ENCODE measurements around the gene CLCN7.
A peak's percentile ranks its signal among the peaks of the same experiment; 100 is the strongest.
"Not testable (repeated sequence)": the region's sequence is repeated elsewhere in the genome, so short reads cannot be mapped to it uniquely, and the experiment has no call there.

Gene CLCN7

DNA sequence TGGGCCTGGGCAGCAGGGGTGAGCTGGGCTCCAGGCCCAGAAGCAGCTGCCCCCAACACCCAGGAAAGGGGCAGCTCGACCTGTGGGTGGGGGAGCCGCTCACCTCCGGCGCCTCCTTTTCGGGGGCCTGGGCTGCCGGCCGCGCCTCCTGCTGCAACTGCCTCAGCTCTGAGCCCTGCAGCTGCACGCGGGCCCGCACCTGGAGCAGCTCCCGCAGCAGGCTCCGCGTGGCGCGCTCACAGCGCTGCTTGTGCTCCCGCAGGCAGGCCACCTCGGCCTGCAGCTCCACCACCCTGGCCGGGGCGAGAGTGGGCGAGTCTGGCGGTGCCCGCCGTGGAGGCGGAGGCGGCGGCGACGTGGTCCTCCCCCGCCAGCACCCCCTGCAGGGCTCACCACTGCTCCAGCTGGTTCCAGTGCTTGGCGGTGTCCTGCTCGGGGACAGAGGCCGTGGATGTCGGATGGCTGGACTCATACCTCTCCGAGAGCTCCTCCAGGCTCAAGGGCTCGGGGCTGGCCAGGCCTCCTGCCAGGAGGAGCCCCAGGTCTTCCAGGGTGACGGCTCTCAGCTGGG lies 31.3 kb downstream of the CLCN7 start:
- no peak for DNase-seq

DNA sequence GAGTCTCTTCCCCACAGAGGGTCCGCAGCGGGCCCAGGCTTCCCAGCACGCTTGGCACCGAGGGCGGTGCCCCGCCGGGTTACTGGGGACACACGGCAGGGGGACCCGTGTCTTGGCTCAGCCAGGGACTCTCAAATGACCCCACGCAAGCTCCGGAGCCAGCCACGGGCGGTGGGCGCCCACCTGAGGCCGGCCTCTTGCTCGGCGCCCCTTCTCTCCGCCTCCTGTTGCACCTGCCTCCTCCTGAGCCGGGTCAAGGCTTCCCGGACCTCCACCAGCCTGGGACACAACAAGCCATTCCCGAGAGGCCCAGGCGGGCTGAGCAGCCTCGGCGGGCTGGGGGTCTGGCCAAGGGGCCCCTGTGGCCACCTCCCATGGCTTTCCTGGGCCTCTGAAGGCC lies 32.1 kb downstream of the CLCN7 start:
- no peak for DNase-seq

- peak in 2 of 3 experiments; percentile 66 to 77 for DNase-seq
These were observed 33.4 kb downstream of the CLCN7 start for GRCh38 chr16:1441391-1441829.

DNA sequence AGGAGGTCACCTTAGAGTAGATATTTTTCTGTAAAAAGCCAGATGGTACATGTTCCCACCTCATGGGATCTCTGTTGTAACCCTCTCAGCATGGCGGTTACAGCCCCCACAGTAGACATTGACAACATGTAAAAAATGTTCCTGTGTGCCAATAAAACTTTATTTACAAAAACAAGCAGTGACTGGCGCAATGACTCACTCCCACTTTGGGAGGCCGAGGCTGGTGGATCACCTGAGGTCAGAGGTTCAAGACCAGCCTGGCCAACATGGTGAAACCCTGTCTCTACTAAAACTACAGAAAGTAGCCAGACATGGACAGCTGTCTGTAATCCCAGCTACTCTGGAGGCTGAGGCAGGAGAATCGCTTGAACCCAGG lies 35.1 kb downstream of the CLCN7 start:
- DNase-seq = not testable (repeated sequence)

GRCh38 chr16:1439058-1439698 lies 35.6 kb downstream of the CLCN7 start:
- peak in 2 of 3 experiments; percentile 79 to 80 for DNase-seq

- DNase-seq = peak in 2 of 3 experiments; percentile 78 to 79
These were observed 36.4 kb downstream of the CLCN7 start for GRCh38 chr16:1438229-1439057.

DNA sequence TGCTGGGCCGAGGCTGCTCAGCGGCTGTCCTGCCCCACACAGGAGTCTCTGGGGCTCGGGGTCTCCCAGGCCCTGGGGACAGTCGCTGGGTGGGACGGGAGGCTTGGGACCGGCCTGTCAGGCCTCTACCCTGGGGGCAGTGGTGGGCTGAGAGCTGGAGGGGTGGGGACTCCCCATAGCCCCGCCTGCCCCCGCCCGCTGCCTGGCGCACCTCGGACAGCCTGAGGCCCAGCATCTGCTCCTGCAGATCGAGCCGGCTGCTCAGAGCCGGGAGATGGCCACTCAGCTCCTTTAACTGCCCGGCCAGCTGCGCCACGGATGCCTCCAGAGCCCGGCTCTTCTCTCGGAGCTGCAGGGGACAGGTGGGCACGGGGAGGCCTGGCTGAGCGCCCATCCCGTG lies 37.2 kb downstream of the CLCN7 start:
- DNase-seq = no peak

GRCh38 chr16:1436731-1437355 lies 38.0 kb downstream of the CLCN7 start:
- no peak for DNase-seq

GRCh38 chr16:1435921-1436697 lies 38.7 kb downstream of the CLCN7 start:
- no peak for DNase-seq

DNA sequence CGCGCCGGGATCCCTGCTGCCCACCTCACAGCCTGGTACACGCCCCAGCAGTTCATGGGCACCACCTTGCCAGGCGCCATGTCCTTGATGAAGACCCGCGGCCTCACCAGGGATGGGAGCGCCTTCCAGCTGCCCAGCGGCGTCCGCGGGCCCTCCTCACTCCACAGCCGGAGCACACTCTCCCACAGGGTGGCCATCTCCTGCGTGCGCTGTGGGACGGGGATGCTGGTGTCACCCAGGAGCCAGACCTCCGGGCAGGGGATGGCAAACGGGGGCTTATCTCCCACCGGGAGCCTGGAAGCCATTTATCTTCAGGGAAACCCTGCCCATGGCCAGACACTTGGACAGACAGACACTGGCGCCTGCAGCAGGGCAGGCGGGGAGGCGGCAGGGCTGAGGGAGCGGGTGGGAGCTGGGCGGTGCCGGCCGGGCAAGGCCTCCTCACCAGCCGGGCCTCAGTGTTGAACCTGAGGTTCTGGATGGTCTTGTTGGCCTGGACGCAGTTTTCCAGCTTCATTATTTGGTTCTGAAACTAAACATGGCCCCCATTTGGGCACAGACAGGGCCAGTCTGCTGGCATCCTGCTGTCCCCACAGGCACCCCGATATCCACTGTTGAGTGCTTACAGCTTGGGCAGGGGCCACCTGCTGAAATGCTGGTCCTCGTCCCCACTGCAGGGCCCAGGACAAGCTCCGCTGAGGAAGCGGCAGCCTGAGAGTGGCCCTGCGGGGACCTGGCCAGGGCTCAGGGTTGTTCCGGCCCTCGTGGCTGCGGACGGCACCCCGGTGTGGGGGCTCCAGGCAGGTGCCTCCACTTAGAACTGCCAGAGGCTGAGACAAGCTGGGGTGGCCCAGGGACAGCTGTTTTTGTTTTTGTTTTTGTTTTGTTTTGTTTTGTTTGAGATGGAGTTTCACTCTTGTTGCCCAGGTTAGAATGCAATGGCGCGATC lies 39.9 kb downstream of the CLCN7 start:
- no peak for DNase-seq

- DNase-seq = peak in 1 of 3 experiments; percentile 47
These were observed 41.1 kb downstream of the CLCN7 start for GRCh38 chr16:1433756-1434155.

GRCh38 chr16:1433263-1433560 lies 41.6 kb downstream of the CLCN7 start:
- no peak for DNase-seq

- DNase-seq = no peak
These were observed 42.2 kb downstream of the CLCN7 start for GRCh38 chr16:1432388-1433262.

GRCh38 chr16:1431497-1432270 lies 43.1 kb downstream of the CLCN7 start:
- DNase-seq = no peak

DNA sequence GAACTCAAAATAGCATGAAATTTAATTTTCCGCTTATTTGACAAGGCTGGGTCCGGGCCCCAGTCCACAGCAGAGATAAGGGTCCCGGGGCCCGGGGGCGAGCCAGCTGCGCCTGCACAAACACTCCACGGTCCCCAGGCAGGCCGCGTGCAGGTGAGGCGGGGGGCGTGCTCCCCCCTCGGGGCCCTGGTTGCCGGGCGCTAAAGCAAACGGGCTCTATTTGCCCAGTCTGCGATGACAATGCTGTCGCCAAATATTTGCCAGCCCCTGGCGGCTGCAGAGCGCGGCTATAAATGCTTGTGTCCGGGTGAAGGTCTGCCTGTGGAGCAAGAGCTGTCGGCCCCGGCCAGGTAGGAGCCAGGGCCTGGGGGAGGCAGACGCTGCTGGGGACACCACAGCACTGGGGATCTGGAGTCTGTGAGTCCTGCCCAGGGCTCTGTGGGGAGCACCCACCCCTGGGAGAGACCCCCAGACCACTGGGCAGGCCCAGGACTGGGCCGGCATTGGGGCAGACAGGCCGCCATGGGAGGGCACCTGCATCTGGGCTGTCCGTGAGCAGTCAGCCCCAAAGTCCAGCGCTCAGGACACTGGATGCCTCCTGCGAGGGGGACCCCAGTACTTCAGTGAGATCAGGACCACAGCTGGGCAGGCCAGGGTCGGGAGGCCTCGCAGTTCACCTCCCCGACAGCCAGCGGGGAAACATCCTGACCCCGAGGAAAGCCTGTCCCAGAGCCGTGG lies 43.9 kb downstream of the CLCN7 start, which contains the start of gene PERCC1:
Gene PERCC1 (plus strand): TSS at position 320 of the 738 bp plus-strand sequence. CDS start 1,516 bp downstream, outside the sequence.
- peak; percentile 88 to 93 (median 93) for DNase-seq

DNA sequence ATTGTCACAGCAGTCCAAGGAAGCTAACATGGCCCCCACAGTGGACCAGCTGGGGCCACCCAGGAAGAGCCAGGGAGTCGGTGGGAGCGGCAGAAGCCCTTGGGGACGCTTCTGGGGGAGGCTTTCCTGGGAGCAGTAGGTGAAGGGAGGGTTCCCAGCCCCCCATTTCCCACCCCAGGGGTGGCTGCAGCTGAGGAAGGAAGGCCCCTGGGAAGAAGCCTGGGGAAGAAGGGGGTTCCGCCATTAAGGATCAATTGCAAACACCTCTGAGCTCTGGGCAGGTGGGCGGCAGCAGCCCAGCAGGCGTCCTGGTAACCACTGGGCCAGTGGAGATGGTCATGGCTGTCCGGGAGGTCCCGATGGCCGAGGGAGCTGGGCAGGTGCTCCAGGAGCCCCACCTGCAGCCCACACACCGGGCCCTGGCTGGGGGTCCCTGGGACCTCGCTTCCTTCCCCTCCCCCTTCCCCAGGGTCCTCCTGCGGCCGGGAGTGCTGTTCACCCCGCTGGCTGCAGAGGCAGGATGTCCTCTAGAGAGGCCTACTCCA lies 44.5 kb downstream of the CLCN7 start:
- DNase-seq = no peak

DNA sequence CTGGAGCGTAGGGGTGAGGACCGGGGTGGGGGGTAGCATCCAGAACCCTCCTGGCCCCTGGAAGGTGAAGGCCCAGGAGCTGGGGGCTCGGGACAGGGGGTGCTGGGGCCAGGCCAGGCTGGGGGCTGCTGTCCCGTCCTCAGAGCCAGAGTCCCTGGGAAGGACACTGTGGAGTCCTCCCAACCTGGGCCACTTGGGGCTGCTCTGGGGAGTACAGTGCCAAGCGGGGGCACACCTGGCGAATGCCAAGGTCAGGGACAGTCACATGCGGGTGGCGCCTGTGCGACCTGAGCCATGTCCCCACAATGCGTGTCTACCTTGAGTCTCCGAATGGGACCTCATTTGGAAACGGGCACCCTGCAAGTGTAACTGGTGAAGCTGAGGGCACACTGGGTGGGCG lies 45.2 kb downstream of the CLCN7 start:
- DNase-seq = no peak

GRCh38 chr16:1429012-1429411 lies 45.8 kb downstream of the CLCN7 start:
- DNase-seq = no peak

DNA sequence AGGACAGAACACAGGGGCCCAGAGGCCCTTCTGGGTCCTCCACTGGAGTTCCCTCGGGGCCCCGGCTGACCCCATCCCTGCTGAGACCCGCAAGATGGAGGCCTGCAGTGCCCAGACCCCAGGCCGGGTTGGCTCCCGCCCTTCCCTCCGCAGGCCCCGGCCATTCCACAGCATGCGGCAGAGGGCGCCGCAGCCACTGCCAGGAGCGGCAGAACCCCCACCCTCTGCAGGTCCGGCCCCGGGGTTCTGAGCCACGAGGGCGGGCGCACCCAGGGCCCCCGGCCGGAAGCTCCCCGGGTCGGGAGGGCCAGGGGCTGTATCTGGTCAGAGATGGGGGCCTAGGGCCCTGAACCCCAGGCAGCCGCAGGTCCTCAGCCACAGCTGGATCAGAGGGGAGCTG lies 46.3 kb downstream of the CLCN7 start:
- DNase-seq = no peak

Measured in NCI-H1417 (cell line).